Stimulated activated CD4-positive, alpha-beta T cell treated with anti-CD3 and anti-CD28 coated beads, Interleukin-12 subunit alpha, Interleukin-12 subunit beta, amount 100 ng/mL, for 48 hours (primary cell): ENCODE data around the gene AIFM2.

ENCODE experiments used
- DNase-seq, 3 donors: peaks; one replicate each; pipeline ENCODE4 v3.0.0-alpha.2; 2020; ENCODE audit warnings: low read depth in 2 of 3, low spot score in 1 of 3

AIFM2 gene

DNA sequence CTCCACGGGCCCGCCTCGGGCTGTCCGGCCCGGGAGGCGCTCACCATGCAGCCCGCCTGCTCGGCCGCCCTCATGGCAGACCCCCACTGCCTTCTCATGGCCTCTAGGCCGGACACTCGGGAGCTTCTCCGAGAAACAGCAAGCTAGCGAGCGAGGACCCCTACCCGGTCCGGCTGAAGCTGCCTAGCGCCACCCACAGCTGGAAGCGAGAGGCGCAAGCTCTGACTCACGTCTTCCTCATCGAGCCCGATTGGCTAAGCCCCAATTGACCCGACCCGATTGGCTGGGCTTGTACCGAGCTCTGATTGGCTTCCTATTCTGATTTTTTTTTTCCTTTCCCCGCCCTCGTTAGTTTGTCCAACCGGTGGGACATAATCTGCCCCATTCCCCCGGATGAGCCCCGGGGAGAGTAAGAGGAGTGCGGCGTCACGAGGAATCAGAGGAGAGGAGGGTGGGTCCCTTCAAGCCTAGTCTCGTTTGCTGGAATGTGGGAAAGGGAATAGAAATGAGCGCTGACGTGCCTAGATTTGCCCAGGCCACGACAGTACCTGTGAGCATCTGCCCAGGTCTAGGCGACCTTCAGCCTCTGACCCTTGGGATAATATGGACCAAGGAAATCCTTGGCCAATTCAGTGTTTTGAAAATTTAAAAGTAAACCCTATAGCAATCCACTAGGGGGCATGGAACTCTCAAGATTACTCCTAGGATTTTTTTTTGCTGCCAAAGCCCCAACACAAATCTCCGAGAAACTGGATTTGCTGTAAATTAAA, 14.0 kb upstream of the AIFM2 start, which contains the start of gene TYSND1:
TSS of gene TYSND1 (minus strand) at position 212 of the 770 bp plus-strand sequence. CDS start at position 98, 114 bp downstream.
- DNase-seq = peak; percentile 90 to 91 (median 90)

DNA sequence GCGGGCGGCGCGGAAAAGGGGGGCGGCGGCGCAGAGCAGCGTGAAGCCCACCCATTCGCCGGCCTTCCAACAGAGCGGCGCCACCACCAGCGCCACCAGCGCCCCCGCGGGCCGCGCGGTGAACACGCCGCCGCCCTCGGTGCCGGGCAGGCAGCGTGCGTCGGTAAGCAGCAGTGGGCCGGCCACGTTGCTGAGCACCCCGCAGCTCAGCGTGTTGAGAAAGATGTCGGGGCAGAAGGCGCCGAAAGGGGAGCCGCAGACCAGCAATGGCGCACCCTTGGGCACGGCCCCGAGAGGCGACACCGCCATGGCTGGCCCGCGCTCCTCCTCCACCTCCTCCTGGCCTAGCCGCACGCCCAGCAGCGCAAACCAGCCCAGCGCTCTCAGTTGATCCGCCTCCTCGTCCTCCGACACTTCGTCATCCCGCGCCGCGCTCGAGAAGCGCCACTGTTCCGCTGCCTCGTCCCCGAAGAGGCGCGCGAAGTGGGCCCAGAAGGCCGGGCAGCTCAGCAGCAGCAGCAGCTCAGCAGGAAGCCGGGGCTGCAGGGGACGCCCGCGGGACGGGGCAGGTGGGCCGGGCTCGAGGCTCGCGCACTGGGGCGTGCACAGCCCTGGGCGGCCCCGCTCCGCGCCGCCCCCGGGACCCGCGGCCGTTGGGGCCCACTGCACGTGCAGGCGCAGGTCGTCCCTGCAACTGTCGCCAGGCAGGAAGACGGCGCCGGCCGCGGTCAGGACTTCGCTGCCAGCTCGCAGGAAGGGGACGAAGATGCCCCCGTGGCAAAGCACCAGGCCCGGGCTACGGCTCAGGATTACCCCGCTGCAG, 13.3 kb upstream of the AIFM2 start:
- DNase-seq = peak in 2 of 3 donors; percentile 53 to 62

DNA sequence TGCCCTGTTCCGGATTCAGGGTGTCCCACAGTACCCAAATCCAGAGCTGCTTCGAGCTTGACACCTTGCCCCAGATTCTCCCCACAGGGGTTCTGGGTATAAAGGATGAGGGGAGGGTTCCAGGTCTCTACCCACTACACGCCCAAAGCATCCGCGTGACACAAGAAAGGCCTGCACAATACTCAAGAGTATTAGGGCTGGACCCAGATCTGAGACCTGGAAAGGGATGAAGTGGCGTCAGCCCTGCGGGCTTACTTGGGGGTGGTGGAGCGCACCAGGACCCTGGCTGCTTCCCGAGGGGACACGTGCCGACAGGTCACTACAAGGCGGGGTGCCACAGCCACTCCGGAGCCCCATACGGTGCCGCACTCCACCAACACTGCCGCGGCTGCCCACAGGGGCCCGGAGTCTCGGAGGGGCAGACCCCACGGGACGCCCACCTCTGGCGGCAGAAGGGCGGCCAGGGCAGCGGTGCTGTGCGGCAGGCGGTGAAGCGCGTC, 12.6 kb upstream of the AIFM2 start:
- no peak for DNase-seq

DNA sequence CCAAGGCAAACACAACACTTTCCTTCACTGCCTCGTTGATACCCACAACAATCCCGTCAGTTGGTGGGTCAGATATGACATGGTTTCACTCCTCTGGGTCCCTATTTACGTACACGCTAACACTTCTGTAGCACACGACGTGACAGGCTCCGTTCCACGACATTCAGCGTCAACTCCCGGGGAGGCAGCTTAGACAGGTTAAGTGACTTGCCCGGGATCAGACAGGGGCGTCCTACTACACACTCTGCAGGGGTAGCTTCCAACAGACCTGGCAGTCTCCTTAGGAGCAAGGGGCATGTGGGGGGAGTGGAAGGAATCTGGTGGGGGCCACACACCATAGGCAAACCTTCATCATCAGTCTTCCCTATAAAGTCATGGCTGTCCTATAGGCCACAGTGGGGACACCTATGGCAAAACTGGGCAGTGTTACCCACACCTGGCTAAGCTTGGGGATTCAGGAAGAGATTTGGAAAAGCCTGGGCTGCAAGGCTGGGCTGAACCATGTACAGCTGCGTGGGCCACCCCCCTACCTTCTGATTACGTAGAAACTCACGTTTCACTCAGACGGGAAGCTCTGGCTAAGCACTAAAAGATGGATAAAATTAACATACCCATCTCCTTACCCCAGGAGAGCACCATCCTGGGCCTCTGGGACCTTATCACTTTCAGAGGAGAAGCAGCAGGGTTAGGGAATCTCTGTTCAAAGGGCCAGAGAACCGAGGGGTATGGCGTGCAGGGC, 11.9 kb upstream of the AIFM2 start:
- DNase-seq = no peak

DNA sequence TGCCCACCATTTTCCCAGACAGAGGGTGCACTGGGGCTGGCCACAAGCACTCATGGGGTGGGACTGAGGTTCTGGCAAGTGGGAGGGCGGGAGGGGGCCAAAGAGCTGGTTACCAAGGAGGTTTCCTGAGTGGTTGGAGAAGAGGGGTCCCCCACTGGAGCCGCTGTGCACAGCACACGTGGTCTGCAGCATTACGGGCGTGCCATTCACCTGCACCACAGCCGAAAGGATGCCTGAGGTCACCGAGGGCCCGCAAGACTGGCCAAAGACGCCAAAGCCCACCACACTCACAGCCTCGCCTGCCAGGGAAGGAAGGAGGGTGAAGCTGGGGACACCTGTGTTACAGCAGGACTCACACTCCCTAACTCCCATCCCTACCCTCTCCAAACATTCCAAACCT, 9.9 kb upstream of the AIFM2 start:
- DNase-seq = no peak

DNA sequence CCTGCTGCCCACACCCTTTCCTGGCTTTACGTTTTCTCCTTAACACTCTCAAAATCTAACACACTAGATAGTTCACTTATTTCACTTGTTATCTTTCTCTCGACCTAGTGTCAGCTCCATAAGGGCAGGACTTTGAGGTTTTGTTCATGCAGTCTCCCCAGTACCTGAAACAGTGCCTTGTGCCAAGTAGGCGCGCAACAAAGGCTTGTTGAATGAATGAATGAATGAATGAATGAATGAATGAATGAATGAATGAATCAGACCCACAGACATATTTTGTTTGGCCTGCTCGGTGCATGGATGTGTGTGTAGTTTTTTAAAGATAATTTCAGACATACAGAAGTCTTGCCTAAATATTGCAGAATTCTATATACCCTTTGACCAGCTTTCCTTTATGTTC, 7.7 kb upstream of the AIFM2 start:
- no peak for DNase-seq

DNA sequence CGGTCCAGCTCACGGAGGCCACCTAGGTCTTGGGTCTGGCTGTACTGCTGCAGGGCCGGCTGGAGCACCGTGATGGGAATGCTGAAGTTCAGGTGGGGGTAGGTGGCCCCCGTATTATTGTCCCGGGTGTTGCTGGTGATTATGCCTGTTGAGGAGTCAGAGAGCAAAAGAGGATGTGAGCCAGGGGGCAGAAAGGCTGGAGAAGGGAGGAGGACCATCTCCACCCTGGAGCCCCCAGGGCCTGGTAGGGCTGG, 7.3 kb upstream of the AIFM2 start:
- no peak for DNase-seq

DNA sequence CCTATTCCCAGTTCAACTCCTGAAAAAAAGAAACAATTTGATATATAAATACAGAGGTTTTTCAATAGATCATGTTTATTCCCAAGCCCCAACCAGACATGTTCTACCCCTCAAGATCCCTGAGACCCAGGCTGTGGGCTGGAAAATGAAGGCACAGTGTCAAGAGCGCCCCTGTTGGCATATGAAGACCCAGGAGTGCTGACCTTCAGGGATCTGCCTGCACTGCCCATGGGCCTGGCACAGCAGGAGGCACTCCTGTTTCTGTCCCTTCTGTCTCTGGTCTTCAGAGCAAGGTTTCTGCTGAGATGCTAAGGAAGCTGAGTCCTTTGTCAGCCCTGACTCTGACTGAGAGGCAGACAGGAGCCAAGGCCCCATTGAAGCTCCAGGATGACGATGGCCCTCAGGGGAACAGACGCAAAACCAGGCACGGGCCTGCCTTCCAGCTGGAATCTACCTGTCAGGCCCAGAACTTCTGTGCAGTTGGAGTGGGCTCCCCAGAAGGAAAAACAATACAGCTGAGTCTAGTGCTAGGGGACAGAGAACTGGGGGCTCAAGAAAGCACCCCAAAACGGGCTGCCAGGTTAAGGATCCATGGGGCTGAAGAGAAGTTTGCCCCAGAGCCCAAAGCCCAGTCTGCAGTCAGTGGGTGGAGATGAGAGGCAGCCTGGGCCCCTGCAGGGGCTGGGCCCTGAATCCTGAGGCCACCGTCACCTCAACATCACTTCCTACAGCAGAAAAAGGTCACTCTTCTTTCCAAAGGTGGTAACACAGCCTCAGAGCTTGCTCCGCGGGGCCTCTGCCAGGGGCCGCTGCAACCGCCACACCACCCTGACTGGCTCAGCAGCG, 6.7 kb upstream of the AIFM2 start:
- no peak for DNase-seq

DNA sequence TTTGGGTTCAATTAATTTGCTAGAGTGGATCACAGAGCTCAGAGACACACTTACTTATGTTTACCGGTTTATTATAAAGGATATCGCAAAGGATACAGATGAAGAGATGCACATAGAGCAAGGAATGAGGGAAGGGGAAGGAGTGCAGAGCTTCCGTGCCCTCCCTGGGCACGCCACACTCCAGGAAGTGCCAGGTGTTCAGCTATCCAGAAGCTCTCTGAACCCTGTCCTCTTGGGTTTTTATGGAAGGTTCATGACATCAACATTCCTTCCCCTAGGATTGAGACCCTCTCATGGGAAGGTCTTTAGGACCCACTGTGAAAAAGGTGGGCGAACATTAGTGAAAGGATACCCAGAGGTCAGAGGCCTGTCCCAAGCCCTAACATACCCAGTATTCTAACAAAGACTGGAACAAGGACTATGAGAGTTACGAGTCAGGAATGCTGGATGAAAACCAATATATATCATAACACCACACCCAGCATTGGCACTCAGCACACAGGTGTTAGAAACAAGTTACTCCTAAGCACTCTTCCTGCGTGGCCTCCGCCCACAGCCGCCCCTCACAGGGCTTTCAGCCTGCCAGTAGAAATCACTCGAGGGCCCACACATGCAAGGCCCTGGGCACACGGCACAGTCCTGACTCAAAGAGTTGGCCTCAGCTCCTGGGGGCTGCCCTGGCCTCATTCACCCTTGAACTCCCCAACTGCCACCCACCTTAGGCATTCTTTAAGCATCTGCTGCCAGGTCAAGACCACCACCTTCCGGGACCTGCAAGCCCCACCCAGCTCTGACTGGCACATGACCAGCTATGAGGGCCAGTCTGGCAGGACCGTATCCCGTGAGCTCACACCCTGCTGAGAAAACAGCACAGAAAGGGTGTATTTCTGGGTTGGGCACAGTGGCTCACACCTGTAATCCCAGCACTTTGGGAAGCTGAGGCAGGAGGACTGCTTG, 5.6 kb upstream of the AIFM2 start:
- DNase-seq = no peak

DNA sequence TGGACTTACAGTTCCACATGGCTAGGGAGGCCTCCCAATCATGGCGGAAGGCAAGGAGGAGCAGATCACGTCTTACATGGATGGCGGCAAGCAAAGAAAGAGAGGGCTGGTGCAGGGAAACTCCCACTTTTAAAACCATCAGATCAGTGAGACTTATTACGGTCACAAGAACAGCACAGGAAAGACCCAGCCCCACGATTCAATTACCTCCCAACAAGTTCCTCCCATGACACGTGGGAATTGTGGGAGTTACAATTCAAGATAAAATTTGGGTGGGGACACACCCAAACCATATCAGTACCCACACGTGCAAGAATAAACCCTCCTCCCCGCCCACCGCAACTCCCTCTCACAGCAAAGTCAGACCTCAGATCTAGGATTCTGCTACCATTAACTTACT, 4.5 kb upstream of the AIFM2 start:
- no peak for DNase-seq

DNA sequence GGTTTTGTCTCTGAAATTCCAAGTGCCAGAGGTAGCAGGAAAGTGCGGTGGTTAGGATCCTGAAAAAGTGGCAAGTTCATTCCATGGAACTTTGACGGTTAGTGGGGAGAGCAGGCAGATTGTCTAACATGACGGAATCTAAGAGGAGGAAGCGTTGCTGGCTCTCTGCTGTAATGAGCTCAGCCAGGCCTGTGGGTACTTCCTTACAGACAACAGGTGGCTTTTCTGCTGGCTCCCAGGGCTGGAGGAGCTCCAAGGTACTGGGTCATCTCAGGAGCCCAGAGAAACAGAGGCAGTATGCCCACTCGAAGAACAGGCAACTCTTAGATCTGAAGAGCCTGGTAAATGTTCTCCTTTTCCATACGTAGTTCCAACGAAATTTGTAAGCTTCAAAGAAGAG, 3.1 kb upstream of the AIFM2 start:
- DNase-seq = no peak

DNA sequence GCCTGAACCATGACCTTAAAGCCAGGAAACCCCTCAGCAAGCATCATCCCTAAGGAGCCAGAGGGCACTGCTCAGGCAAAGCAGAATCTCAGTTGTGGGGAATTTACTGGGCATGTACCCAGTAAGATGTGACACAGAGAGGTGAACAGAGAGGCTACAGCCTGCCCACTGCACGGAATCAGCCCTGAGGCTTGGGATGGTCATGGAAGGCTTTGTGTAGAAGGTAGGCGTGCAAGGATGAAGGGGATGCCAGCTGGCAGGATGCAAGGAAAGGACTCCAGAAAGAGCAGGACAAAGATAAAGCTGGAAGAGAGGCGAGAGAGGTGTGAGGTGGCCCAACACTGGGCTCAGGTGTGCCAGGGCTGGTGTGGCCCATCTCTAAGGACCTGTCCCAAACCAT, 2.4 kb upstream of the AIFM2 start:
- DNase-seq = no peak

DNA sequence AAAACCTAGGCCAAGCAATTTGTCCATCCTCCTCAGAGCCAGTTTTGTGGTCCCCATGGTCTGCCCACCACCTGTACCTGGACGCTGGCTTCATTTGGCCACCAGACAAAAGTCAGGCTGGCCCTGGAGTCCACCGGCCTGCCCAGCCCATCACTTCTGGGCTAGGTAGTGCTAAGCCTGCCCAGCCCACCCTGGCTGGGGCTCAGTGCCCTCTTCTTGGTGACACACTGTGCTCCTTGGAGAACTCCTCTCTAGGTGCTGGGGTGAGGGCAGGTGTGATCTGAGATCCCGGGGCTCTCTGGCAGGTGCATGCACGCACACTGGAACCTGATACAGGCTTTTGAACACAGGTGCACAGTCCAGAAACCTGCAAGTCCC, 1.1 kb downstream of the AIFM2 start:
- no peak for DNase-seq

DNA sequence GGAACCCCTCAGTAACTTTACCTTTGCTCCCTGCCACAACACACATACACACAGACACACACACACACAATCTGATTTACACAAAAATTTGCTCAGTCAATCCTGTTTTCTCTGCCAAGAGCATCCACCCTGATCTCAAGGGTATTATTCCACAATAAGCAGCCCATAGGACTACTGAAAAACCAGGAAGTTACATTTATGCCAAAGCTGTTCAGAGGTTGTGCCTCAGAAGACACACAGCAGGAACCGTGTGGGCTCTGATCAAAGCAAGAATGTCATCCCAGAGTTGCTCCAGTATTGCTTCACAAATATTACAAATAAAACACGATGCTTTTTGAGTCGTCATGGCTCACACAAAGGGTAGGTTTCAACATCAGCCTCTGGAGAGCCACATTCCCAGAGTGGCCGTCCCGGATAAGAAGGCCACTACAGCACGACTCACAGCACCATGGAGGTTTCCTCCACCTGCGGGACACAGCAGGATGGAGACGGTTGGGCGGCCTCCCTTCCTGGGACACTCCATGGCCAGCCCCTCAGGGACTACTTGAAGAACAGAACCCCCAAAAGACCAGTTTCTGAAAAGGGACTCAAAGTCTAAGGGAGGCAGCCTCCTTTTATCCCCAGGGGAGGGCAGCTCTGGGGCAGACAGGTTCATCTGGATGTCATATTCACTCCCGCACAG, 1.6 kb downstream of the AIFM2 start:
- DNase-seq = no peak

DNA sequence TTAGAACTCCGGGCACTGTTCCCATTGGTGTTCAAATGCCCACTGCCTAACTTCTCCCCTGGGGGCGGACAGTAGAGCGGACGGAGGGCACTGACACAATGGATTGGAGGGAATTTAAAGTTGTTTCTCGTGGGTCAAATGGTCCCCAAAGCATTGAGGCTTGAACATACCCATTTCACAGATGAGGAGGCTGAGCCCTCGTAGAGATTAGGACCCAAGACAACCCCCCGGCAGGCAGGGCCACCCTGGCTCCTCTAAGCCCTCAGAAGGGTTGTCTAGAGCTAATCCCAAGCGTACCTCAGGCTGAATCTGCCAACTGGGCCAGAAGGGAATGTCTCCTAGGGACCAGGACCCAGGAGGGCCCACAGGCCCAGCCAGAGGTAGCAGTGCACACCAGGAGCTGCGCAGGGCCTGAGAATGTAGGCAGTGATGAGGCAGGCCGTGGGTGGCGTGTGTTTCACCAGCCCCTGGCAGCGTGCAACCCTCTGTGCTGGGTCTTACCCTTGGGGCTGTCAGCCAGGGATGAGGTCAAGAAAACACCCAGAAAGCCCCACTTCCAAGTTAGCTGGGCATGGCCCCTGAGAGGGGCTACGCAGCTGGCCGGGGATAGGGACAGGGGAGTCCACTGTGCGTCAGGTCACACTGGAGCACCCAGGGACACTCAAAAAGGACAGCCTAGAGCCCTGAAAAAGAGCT, 5.8 kb downstream of the AIFM2 start:
- no peak for DNase-seq

DNA sequence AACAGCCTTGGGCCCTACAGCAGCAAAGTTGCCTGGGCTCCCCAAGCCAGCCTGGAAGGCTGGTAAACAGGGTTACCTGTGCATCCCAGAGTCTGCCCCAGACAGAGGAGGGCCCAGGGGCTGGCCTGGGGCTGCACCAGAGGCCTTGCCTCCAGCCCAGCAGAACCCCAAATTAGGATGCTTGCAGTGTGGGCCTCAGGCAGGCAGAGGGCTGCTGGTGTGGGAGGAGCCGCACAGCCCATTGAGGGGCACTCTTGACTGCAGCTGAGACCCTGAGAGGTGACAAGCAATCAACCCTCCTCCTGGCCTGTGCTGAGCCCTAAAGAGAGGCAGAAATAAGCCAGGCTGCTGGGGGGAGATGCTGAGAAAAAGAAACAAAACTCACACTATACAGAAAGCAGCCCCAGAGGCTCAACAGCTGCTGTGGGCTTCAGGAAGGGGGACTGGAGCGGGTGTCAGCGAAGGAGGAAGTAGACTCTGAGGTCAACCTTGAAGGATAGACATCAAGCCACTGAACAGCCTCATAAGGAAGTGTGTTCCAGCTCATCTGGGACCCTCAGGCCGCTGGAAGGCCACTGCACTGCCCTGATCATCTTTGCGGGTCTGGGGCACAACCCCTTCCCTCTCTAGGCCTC, 6.6 kb downstream of the AIFM2 start:
- DNase-seq = no peak

DNA sequence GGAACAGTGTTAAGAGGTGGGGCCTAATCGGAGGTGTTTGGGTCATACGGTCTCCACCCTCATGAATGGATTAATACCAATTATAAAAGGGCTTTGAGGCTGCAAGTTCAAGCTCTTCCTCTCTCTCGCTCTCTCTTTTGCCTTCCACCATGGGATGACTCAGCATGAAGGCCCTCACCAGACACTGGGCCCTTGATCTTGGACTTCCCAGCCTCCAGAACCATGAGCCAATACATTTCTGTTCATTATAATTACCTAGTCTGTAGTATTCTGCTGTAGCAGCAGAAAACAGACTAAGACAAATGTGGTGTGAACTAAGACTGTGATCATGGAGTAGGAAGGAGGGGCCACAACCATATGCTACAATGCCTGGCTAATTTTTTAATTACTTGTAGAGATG, 7.7 kb downstream of the AIFM2 start:
- no peak for DNase-seq

DNA sequence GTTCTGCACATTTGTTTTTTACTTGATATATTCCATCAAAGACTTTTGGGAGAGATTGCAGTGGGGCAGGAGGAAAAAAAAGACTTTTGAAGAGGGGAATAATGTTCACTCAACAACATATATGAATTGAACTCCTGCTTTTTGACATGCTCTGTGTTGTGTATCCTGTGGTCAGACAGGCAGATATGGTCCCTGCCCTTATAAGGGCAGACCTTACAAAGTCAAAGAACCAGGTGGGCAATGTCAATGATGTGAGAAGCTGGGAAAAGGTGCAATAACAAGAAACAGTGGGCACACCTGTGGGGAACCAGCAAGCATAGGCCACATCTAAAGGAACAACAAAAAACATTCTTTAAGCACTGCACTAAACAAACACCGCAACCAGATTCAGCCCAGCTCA, 8.2 kb downstream of the AIFM2 start:
- no peak for DNase-seq
